ENCODE data around the gene COA7. TPM values are rescaled to one million over a fixed set of nuclear protein-coding genes. Genes with fewer than 3 reads are reported as not detected.

The COA7 gene
- total RNA-seq, 1 donor from 2014 or later: 14.8 TPM

GRCh38 chr1:52662645-52663313 is 35.4 kb downstream of the COA7 start:
- TF ChIP-seq CTCF (conservative IDR thresholded peaks at IDR 0.05; ENCODE audit: low read depth, low read length): peak; percentile 4
- no peak overlapping the region for H3K4me3 ChIP-seq (ENCODE audit: low read depth, low read length)
- peak; percentile 58 for DNase-seq (ENCODE audit: low read depth)

GRCh38 chr1:52660807-52661206 is 37.3 kb downstream of the COA7 start:
- no peak overlapping the region for H3K4me3 ChIP-seq (ENCODE audit: low read depth, low read length)
- no peak for TF ChIP-seq CTCF (conservative IDR thresholded peaks at IDR 0.05; ENCODE audit: low read depth, low read length)
- no peak for DNase-seq (ENCODE audit: low read depth)

GRCh38 chr1:52659851-52660596 is 38.1 kb downstream of the COA7 start:
- no peak overlapping the region for H3K4me3 ChIP-seq (ENCODE audit: low read depth, low read length)
- no peak for TF ChIP-seq CTCF (conservative IDR thresholded peaks at IDR 0.05; ENCODE audit: low read depth, low read length)
- DNase-seq (ENCODE audit: low read depth): no peak

GRCh38 chr1:52659356-52659755 is 38.8 kb downstream of the COA7 start:
- no peak for TF ChIP-seq CTCF (conservative IDR thresholded peaks at IDR 0.05; ENCODE audit: low read depth, low read length)
- no peak overlapping the region for H3K4me3 ChIP-seq (ENCODE audit: low read depth, low read length)
- no peak for DNase-seq (ENCODE audit: low read depth)

- H3K4me3 ChIP-seq (ENCODE audit: low read depth, low read length): no peak overlapping the region
- TF ChIP-seq CTCF (conservative IDR thresholded peaks at IDR 0.05; ENCODE audit: low read depth, low read length): no peak
- no peak for DNase-seq (ENCODE audit: low read depth)
Measured at GRCh38 chr1:52658795-52659194, 39.4 kb downstream of the COA7 start.

- H3K4me3 ChIP-seq (ENCODE audit: low read depth, low read length): no peak overlapping the region
- no peak for TF ChIP-seq CTCF (conservative IDR thresholded peaks at IDR 0.05; ENCODE audit: low read depth, low read length)
- no peak for DNase-seq (ENCODE audit: low read depth)
Measured at GRCh38 chr1:52657702-52658101, 40.4 kb downstream of the COA7 start.

All from epithelial cell of proximal tubule (primary cell).